DOHH2 (cell line): ENCODE data around the gene HMBS.
"Not testable (repeated sequence)": the region's sequence is repeated elsewhere in the genome, so short reads cannot be mapped to it uniquely, and the experiment has no call there.

Source experiments
- H3F3A ChIP-seq: fragments of 200-600 bp; sonication (generic), shearing (Covaris generic); 2 replicates; pipeline ENCODE4 v1.6.0; 2016; ENCODE audit warnings: antibody characterized with exemption, mild to moderate bottlenecking; ENCODE audit not compliant: control insufficient read depth, insufficient read depth
- H3K27ac ChIP-seq: fragments of 200-600 bp; sonication (generic); 2 replicates; pipeline ENCODE4 v1.5.1; 2014; ENCODE audit warnings: low read depth, mild to moderate bottlenecking, low read length, moderate library complexity
- H3K27me3 ChIP-seq: fragments of 200-600 bp; sonication (generic); 2 replicates; pipeline ENCODE4 v1.6.1; 2014; ENCODE audit warnings: mild to moderate bottlenecking, low read length, mixed read lengths; ENCODE audit not compliant: control insufficient read depth
- H3K36me3 ChIP-seq: fragments of 200-600 bp; sonication (generic); 2 replicates; pipeline ENCODE4 v1.6.1; 2014; ENCODE audit warnings: mild to moderate bottlenecking, low read length, moderate library complexity, mixed read lengths; ENCODE audit not compliant: control insufficient read depth
- H3K4me1 ChIP-seq: fragments of 200-600 bp; sonication (generic); 2 replicates; pipeline ENCODE4 v1.6.1; 2014; ENCODE audit warnings: mild to moderate bottlenecking, low read length, mixed read lengths; ENCODE audit not compliant: control insufficient read depth
- H3K4me2 ChIP-seq: fragments of 200-600 bp; sonication (generic); 2 replicates; pipeline ENCODE4 v1.6.0; 2014; ENCODE audit warnings: mild to moderate bottlenecking, low read length, moderate library complexity
- H3K4me3 ChIP-seq: fragments of 200-600 bp; sonication (generic); 2 replicates; pipeline ENCODE4 v1.5.1; 2014; ENCODE audit warnings: mild to moderate bottlenecking, low read length, mixed read lengths
- H3K79me2 ChIP-seq: fragments of 200-600 bp; sonication (generic); 2 replicates; pipeline ENCODE4 v1.6.1; 2014; ENCODE audit warnings: mild to moderate bottlenecking, low read length, mixed read lengths; ENCODE audit not compliant: control insufficient read depth
- H3K9me2 ChIP-seq: fragments of 200-600 bp; sonication (generic); replicated peaks from 2 replicates; pipeline ENCODE4 v1.6.1; 2014; ENCODE audit warnings: mild to moderate bottlenecking, low read length, mixed read lengths; ENCODE audit not compliant: control insufficient read depth
- H3K9me3 ChIP-seq: fragments of 200-600 bp; sonication (generic); 2 replicates; pipeline ENCODE4 v1.6.1; 2014; ENCODE audit warnings: antibody characterized with exemption, low read length, mixed read lengths; ENCODE audit not compliant: control insufficient read depth, insufficient read depth
- H4K20me1 ChIP-seq: fragments of 200-600 bp; sonication (generic); 2 replicates; pipeline ENCODE4 v1.6.0; 2014; ENCODE audit warnings: low read depth, mild to moderate bottlenecking, antibody characterized with exemption, low read length, moderate library complexity; ENCODE audit not compliant: control insufficient read depth, insufficient read depth
- EZH2phosphoT487 ChIP-seq: fragments of 200-600 bp; sonication (generic); IDR thresholded peaks from 2 replicates; pipeline ENCODE4 v1.6.1; 2017; ENCODE audit warnings: borderline replicate concordance, mild to moderate bottlenecking, antibody characterized with exemption, low read length, moderate library complexity, mixed read lengths
- TF ChIP-seq, protein P1 (sequence below): fragments of 200-600 bp; sonication (generic); IDR thresholded peaks from one replicate; pipeline ENCODE4 v1.5.1; 2014; ENCODE audit warnings: antibody characterized with exemption, mild to moderate bottlenecking, low read depth, low read length; ENCODE audit not compliant: poor library complexity, severe bottlenecking

HMBS gene

DNA sequence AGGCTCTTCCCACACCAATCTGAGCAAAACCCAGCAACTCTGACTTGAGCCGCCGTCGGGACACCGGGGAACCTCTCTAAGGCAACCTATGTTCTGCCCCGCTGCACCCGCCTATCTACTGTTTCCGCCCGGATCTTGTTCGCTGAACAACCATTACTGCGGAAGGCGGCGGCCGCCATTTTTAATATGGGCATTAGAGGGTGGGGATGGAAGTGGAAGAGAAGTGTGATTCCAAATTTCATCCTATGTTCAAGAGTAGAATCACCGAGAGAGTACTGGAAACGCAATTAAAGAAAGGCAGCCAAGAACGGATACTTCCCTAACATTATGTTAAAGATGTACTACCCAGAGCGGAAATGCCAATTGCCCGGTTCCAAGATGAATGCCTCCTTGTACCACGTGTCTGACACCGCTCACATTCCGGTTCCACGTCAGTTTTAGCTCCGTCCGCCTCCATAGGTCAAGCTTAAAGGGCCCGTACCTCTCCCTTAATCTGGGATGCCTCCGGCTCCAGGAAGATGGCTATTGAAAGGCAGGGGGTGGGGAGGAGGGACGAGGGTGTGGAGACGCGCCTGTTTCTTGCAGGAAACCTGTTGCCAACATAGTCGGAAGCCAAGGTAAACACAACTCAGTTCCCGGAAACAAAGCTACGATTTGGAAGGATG is 17.2 kb downstream of the HMBS start, which contains the start of gene DPAGT1:
Gene DPAGT1 (minus strand): TSS at position 95 of the 665 bp plus-strand sequence. CDS start 198 bp downstream, outside the sequence.
- H3K9me2 ChIP-seq = no peaks in the 10 kb centered on the region
- no peaks in the 10 kb centered on the region for H4K20me1 ChIP-seq
- peaks cover 50% of the 10 kb centered on the region for H3K79me2 ChIP-seq
- H3K4me2 ChIP-seq = peak within 1 kb of the TSS; percentile 94
- peak within 1 kb of the TSS; percentile 75 for H3K27ac ChIP-seq
- no peaks in the 10 kb centered on the region for H3K9me3 ChIP-seq
- peaks cover 25% of the 10 kb centered on the region for H3K36me3 ChIP-seq
- peaks cover 20% of the 10 kb centered on the region for H3F3A ChIP-seq
- peak within 1 kb of the TSS; percentile 83 for H3K4me3 ChIP-seq
- no peaks in the 10 kb centered on the region for H3K27me3 ChIP-seq
- H3K4me1 ChIP-seq = peaks cover 72% of the 10 kb centered on the region
- TF ChIP-seq, protein P1, sequence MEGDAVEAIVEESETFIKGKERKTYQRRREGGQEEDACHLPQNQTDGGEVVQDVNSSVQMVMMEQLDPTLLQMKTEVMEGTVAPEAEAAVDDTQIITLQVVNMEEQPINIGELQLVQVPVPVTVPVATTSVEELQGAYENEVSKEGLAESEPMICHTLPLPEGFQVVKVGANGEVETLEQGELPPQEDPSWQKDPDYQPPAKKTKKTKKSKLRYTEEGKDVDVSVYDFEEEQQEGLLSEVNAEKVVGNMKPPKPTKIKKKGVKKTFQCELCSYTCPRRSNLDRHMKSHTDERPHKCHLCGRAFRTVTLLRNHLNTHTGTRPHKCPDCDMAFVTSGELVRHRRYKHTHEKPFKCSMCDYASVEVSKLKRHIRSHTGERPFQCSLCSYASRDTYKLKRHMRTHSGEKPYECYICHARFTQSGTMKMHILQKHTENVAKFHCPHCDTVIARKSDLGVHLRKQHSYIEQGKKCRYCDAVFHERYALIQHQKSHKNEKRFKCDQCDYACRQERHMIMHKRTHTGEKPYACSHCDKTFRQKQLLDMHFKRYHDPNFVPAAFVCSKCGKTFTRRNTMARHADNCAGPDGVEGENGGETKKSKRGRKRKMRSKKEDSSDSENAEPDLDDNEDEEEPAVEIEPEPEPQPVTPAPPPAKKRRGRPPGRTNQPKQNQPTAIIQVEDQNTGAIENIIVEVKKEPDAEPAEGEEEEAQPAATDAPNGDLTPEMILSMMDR = no peak
- TF ChIP-seq EZH2phosphoT487 = no peak

DNA sequence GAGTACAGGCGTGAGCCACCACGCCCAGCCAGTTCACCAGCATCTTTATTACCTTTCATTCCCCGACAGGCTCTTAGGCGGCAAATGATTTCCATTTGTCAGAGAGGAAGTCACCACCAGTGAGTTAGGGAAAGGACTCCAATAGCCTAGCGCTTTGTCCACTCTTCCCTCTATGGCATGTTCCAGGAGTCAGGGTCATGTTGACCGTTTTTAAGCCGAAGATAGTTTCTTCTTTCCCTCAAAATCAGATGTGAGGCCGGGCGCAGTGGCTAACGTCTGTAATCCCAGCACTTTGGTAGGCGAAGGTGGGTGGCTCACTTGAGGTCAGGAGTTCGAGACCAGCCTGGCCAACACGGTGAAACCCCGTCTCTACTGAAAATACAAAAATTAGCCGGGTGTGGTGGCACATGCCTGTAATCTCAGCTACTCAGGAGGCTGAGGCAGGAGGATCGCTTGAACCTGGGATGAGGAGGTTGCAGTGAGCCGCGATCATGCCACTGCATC is 18.5 kb downstream of the HMBS start:
- peak overlapping the region; percentile 83 for H3K4me3 ChIP-seq
- H4K20me1 ChIP-seq, H3K9me2 ChIP-seq, H3K9me3 ChIP-seq, H3K27me3 ChIP-seq: not testable (repeated sequence)
- peak overlapping the region; percentile 94 for H3K4me2 ChIP-seq
- H3K4me1 ChIP-seq = peaks cover 61% of the 10 kb centered on the region
- H3F3A ChIP-seq = peaks cover 20% of the 10 kb centered on the region
- peaks cover 18% of the 10 kb centered on the region for H3K36me3 ChIP-seq
- peaks cover 49% of the 10 kb centered on the region for H3K79me2 ChIP-seq
- H3K27ac ChIP-seq = peak overlapping the region; percentile 75; the same call in 1 of the 2 replicates

DNA sequence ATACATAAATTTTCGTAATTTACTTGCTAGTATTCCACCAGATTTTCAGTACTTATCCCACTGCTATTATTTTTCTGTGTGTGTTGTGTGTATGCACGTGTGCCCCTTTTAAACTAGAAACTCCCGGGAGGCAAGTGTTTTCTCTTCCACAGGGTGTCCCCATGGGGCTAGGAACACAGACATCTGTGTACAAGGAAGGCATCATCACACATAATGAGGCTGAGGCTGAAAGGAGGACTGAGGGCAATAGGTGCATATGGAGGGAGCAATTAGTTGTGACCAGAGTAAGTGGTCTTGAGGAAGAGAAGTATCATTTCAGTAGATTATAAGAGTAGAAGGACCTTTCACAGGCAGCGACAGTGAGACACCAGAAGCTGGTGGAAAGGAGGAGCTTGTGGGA is 19.1 kb downstream of the HMBS start:
- Histone ChIP-seq H3K4me1 (peaks cover 61% of the 10 kb centered on the region), H3K4me3 (no peak overlapping the region), H3K9me2 (no peaks in the 10 kb centered on the region), H3K27ac (no peak overlapping the region), H3K36me3 (peaks cover 13% of the 10 kb centered on the region), H3K27me3 (no peaks in the 10 kb centered on the region), H3K79me2 (peaks cover 49% of the 10 kb centered on the region), H3F3A (peaks cover 16% of the 10 kb centered on the region), H4K20me1 (no peaks in the 10 kb centered on the region), H3K9me3 (no peaks in the 10 kb centered on the region), H3K4me2 (peak overlapping the region; percentile 94)
- TF ChIP-seq EZH2phosphoT487 = no peak
- TF ChIP-seq, protein P1 = peak; percentile 39
